ENCODE data around the gene C10orf90. TPM values are rescaled to one million over a fixed set of nuclear protein-coding genes. Genes with fewer than 3 reads are reported as not detected.

The C10orf90 gene
- total RNA-seq, 4 donors from 2014 or later = 2.1 to 6.5 (median 4.1) TPM

DNA sequence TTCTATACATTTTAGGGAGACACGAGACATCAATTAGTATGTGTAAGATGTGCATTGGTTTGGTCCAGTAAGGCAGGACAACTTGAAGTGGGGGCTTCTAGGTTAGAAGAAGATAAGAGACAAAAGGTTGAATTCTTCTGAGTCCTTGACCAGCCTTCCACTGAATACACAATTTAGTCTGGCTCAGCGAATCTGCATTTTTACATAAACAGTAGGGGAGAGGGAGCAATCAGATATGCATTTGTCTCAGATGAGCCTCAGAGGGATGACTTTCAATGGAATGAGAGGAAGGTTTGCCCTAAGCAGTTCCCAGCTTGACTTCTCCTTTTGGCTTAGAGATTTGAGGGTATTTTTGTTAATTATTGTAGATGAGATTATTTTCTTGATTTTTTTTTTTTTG is 20.0 kb upstream of the C10orf90 start:
- H3K9me3 ChIP-seq = no peaks in the 10 kb centered on the region
- no peak overlapping the region for H3K27ac ChIP-seq
- 63% methylated on average over 2 of the region's 2 CpGs for WGBS
- no peaks in the 10 kb centered on the region for H3K27me3 ChIP-seq
- TF ChIP-seq CTCF (IDR thresholded peaks at IDR 0.05) = no peak
- no peak for TF ChIP-seq POLR2A (IDR thresholded peaks at IDR 0.05)
- no peak for TF ChIP-seq EP300 (IDR thresholded peaks at IDR 0.05)
- no peak for TF ChIP-seq POLR2AphosphoS5 (IDR thresholded peaks at IDR 0.05)
- H3K36me3 ChIP-seq = no peaks in the 10 kb centered on the region
- no peak for DNase-seq (ENCODE audit: low spot score in 2 of 2)
- no peaks in the 10 kb centered on the region for H3K4me1 ChIP-seq
- no peak overlapping the region for H3K4me3 ChIP-seq

DNA sequence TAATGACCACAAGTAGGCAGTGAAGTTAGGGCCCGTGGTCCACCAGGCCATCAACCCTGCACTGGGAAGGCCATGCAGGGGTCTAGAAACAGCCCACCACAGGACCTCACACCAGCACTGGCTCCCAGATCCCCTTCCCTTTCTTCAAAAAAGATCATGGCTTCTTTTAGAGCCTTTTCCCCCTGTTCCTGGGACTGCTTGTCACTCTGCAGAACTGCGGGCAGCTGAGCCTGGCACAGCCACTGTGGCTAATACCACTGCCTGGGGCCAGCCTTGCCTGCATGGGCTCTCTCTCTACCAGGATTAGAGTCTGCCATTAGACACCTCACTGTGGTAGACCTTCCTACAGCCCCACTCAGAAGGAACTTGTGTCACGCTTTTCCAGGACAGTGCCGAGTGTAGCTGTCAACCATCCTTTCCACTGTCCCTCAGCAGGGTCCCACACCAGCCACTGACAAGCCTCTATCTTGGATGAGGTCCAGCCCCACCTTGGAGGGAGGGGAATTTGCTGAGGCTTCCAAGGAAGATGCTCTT is 19.0 kb upstream of the C10orf90 start:
- Histone ChIP-seq H3K9me3 (no peaks in the 10 kb centered on the region), H3K4me3 (no peak overlapping the region), H3K27ac (no peak overlapping the region), H3K4me1 (no peaks in the 10 kb centered on the region), H3K36me3 (no peaks in the 10 kb centered on the region), H3K27me3 (no peaks in the 10 kb centered on the region)
- TF ChIP-seq EP300 (IDR thresholded peaks at IDR 0.05) (no peak), POLR2AphosphoS5 (IDR thresholded peaks at IDR 0.05) (no peak), POLR2A (IDR thresholded peaks at IDR 0.05) (no peak), CTCF (IDR thresholded peaks at IDR 0.05) (no peak)
- WGBS = 100% methylated on average over 3 of the region's 4 CpGs
- DNase-seq (ENCODE audit: low spot score in 2 of 2) = no peak

GRCh38 chr10:126687121-126687606 is 16.7 kb upstream of the C10orf90 start:
- Histone ChIP-seq H3K36me3 (no peaks in the 10 kb centered on the region), H3K27ac (no peak overlapping the region), H3K9me3 (no peaks in the 10 kb centered on the region), H3K4me3 (no peak overlapping the region), H3K4me1 (no peaks in the 10 kb centered on the region), H3K27me3 (no peaks in the 10 kb centered on the region)
- 80% methylated on average over 10 of the region's 10 CpGs for WGBS
- DNase-seq (ENCODE audit: low spot score in 2 of 2) = no peak
- TF ChIP-seq EP300 (IDR thresholded peaks at IDR 0.05) (no peak), POLR2AphosphoS5 (IDR thresholded peaks at IDR 0.05) (no peak)

- DNase-seq (ENCODE audit: low spot score in 2 of 2) = no peak
- Histone ChIP-seq H3K4me3 (no peak overlapping the region), H3K4me1 (no peaks in the 10 kb centered on the region), H3K36me3 (no peaks in the 10 kb centered on the region), H3K9me3 (no peaks in the 10 kb centered on the region), H3K27me3 (no peaks in the 10 kb centered on the region), H3K27ac (no peak overlapping the region)
- WGBS = 89% methylated on average over 7 of the region's 7 CpGs
- TF ChIP-seq EP300 (IDR thresholded peaks at IDR 0.05) (no peak), POLR2AphosphoS5 (IDR thresholded peaks at IDR 0.05) (no peak), CTCF (IDR thresholded peaks at IDR 0.05) (no peak), POLR2A (IDR thresholded peaks at IDR 0.05) (no peak)
These were observed 16.2 kb upstream of the C10orf90 start for GRCh38 chr10:126686719-126687118.

- DNase-seq (ENCODE audit: low spot score in 2 of 2) = no peak
- 82% methylated on average over 3 of the region's 3 CpGs for WGBS
- no peaks in the 10 kb centered on the region for H3K4me1 ChIP-seq
- H3K36me3 ChIP-seq = no peaks in the 10 kb centered on the region
- no peaks in the 10 kb centered on the region for H3K27me3 ChIP-seq
- no peak overlapping the region for H3K27ac ChIP-seq
- H3K4me3 ChIP-seq = no peak overlapping the region
- TF ChIP-seq EP300 (IDR thresholded peaks at IDR 0.05) (no peak), POLR2AphosphoS5 (IDR thresholded peaks at IDR 0.05) (no peak), POLR2A (IDR thresholded peaks at IDR 0.05) (no peak), CTCF (IDR thresholded peaks at IDR 0.05) (no peak)
- H3K9me3 ChIP-seq = no peaks in the 10 kb centered on the region
These were observed 15.8 kb upstream of the C10orf90 start for GRCh38 chr10:126686268-126686667.

- Histone ChIP-seq H3K36me3 (no peaks in the 10 kb centered on the region), H3K27ac (no peak overlapping the region), H3K27me3 (no peaks in the 10 kb centered on the region), H3K4me3 (no peak overlapping the region), H3K4me1 (no peaks in the 10 kb centered on the region), H3K9me3 (no peaks in the 10 kb centered on the region)
- no peak for DNase-seq (ENCODE audit: low spot score in 2 of 2)
- 91% methylated on average over 3 of the region's 4 CpGs for WGBS
- TF ChIP-seq POLR2A (IDR thresholded peaks at IDR 0.05) = no peak
- no peak for TF ChIP-seq EP300 (IDR thresholded peaks at IDR 0.05)
- no peak for TF ChIP-seq CTCF (IDR thresholded peaks at IDR 0.05)
- no peak for TF ChIP-seq POLR2AphosphoS5 (IDR thresholded peaks at IDR 0.05)
These were observed 15.3 kb upstream of the C10orf90 start for GRCh38 chr10:126685756-126686155.

All from suprapubic skin (tissue), 4 donors.